ENCODE results near the gene CTCFL. TPM values are rescaled to one million over a fixed set of nuclear protein-coding genes. Genes with fewer than 3 reads are reported as not detected.

CTCFL gene
- total and polyA plus RNA-seq, 2 donors (not counting 3 experiments of a cell fraction or from before 2014, with no cell fraction given), result not detected

DNA sequence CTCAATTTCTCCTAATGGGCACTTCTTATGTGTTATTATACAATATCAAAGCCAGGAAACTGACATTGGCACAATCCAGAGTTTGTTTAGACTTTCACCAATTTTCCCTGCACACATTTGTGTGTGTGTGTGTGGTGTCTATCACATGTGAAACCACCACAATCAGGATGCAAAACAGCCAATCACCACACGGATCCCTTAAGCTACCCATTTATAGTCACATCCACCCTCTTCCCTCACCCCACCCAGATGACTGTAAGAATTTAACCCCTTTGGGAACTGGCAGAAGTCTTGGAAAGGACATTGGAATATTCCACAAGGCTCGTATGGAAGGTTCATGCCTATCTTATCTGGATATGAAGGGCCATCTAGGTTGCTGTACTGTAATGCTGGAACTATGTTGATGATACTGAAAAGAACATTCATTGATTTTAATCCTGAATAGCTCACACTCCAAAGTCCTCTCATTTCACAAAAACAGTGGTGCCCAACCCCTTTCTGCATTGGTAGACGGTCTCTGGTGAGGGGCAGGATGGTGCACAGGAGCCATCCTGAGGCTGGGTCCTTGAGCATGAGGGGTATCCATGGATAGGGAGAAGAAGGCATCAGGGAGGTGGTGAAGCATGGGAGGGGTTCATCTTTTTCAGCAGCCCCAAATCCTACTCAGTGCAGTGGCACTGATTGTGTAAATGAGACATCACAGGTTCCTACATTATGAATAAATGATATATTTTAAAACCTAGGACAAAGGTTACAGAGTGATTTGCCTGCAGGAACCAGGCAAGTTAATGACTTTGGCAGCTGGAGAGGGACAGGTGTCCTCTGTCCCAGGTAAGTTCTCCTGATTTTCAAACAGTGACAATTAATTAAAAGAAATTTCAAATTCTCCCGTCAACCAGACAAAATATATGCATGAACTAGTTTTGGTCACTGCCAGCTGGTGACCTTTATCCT lies 12.1 kb upstream of the CTCFL start:
- Histone ChIP-seq H3K4me1 (ENCODE audit: control insufficient read depth, extremely low read depth, insufficient read depth, low read length) (no peaks in the 10 kb centered on the region), H3K4me3 (replicated peaks in 1 of 3; ENCODE audit: insufficient read depth in 1 of 3, low read depth in 1 of 3, low read length in 3 of 3) (no peak overlapping the region), H3K79me2 (ENCODE audit: control insufficient read depth, insufficient read depth, low read length) (no peaks in the 10 kb centered on the region), H4K20me1 (replicated peaks; ENCODE audit: control insufficient read depth, extremely low read depth, insufficient read depth, low read length) (no peaks in the 10 kb centered on the region), H3K9me3 (replicated peaks; ENCODE audit: control insufficient read depth, insufficient read depth, low read length) (no peaks in the 10 kb centered on the region), H2AFZ (ENCODE audit: low read depth, low read length) (no peak overlapping the region), H3K27ac (ENCODE audit: insufficient read depth, low read depth, low read length) (no peak overlapping the region), H3K9ac (replicated peaks; ENCODE audit: extremely low read depth, insufficient read depth, low read length) (no peak overlapping the region), H3K4me2 (ENCODE audit: insufficient read depth, low read length) (no peak overlapping the region), H3K27me3 (ENCODE audit: control insufficient read depth in 2 of 2, insufficient read depth in 2 of 2, low read length in 2 of 2) (peaks cover 0 to 1% of the 10 kb centered on the region in 2 experiments), H3K36me3 (ENCODE audit: control insufficient read depth in 2 of 2, extremely low read depth in 1 of 2, insufficient read depth in 2 of 2, low read length in 2 of 2) (no peaks in the 10 kb centered on the region), H3K9me1 (replicated peaks; ENCODE audit: control insufficient read depth, extremely low read depth, insufficient read depth, low read length) (no peaks in the 10 kb centered on the region)
- dilution Hi-C loops (cut with MboI; ENCODE audit: extremely low pct_ligation_motif_present, low sequenced_read_pairs) (no loop called here), intact Hi-C loops (cut with micrococcal nuclease) (no loop called here)
- FAIRE-seq (no peak), DNase-seq (ENCODE audit: low read depth, low spot score) (no peak)
- ChIA-PET POLR2A (interaction anchor here (0.7 kb wide), 1 partner anchor 360 kb away, joined by 3 read pairs; no protein-coding TSS in a partner anchor), CTCF (no interaction called here)
- TF ChIP-seq EZH2 (IDR thresholded peaks at IDR 0.05; ENCODE audit: borderline replicate concordance, low read depth, low read length, severe bottlenecking) (no peak), MYC (IDR thresholded peaks at IDR 0.05; ENCODE audit: low read depth, low read length) (no peak), JUN (IDR thresholded peaks at IDR 0.05; ENCODE audit: borderline replicate concordance, insufficient read depth, insufficient read length, low read depth) (no peak), FOS (IDR thresholded peaks at IDR 0.05; ENCODE audit: borderline replicate concordance, insufficient read depth, low read length) (no peak), POLR2A (IDR thresholded peaks at IDR 0.05; ENCODE audit: low read depth, low read length) (no peak), GATA2 (IDR thresholded peaks at IDR 0.05; ENCODE audit: insufficient read depth, insufficient read length, low read depth, low read length) (no peak), POLR2AphosphoS5 (IDR thresholded peaks at IDR 0.05; ENCODE audit: insufficient read depth, low read depth, low read length) (no peak)
- TF ChIP-seq, protein P1, sequence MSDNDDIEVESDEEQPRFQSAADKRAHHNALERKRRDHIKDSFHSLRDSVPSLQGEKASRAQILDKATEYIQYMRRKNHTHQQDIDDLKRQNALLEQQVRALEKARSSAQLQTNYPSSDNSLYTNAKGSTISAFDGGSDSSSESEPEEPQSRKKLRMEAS (IDR thresholded peaks at IDR 0.05; ENCODE audit: insufficient read depth, insufficient read length), result no peak
- TF ChIP-seq, protein P2, sequence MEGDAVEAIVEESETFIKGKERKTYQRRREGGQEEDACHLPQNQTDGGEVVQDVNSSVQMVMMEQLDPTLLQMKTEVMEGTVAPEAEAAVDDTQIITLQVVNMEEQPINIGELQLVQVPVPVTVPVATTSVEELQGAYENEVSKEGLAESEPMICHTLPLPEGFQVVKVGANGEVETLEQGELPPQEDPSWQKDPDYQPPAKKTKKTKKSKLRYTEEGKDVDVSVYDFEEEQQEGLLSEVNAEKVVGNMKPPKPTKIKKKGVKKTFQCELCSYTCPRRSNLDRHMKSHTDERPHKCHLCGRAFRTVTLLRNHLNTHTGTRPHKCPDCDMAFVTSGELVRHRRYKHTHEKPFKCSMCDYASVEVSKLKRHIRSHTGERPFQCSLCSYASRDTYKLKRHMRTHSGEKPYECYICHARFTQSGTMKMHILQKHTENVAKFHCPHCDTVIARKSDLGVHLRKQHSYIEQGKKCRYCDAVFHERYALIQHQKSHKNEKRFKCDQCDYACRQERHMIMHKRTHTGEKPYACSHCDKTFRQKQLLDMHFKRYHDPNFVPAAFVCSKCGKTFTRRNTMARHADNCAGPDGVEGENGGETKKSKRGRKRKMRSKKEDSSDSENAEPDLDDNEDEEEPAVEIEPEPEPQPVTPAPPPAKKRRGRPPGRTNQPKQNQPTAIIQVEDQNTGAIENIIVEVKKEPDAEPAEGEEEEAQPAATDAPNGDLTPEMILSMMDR (IDR thresholded peaks at IDR 0.05; ENCODE audit: extremely low read depth in 1 of 2, insufficient read depth in 1 of 2, low read depth in 1 of 2, low read length in 2 of 2), result no peak
- no TSS peak for BruUV-seq (replicated peaks)

Data from endothelial cell of umbilical vein (primary cell).